GM23338 (cell line): ENCODE data around the gene STK31. TPM values are rescaled to one million over a fixed set of nuclear protein-coding genes. Genes with fewer than 3 reads are reported as not detected.

Experiments
- ATAC-seq: fragments of 200-7000 bp; cut with Tn5 transposase; 3 replicates; pipeline ENCODE4 v1.9.1; 2020
- DNase-seq: peaks from one replicate; pipeline ENCODE4 v3.0.0-alpha.2; 2015; ENCODE audit warnings: low spot score
- H2AFZ ChIP-seq: fragments of 200-600 bp; sonication (generic); 2 replicates; pipeline ENCODE4 v1.8.0; 2016; ENCODE audit warnings: antibody characterized with exemption, mild to moderate bottlenecking, moderate library complexity
- H3F3A ChIP-seq: fragments of 200-600 bp; sonication (generic); replicated peaks from 2 replicates; pipeline ENCODE4 v1.8.0; 2017; ENCODE audit warnings: antibody characterized with exemption, mixed run types, low read depth
- H3K27ac ChIP-seq: fragments of 200-600 bp; sonication (generic); 2 replicates; pipeline ENCODE4 v1.6.1; 2016; ENCODE audit warnings: low read depth
- H3K27me3 ChIP-seq: fragments of 200-600 bp; sonication (generic); 2 replicates; pipeline ENCODE4 v1.8.0; 2016; ENCODE audit warnings: mild to moderate bottlenecking, mixed run types, moderate library complexity; ENCODE audit not compliant: insufficient read depth
- H3K36me3 ChIP-seq: fragments of 200-600 bp; sonication (generic); 2 replicates; pipeline ENCODE4 v1.8.0; 2016; ENCODE audit warnings: mild to moderate bottlenecking; ENCODE audit not compliant: insufficient read depth
- H3K4me1 ChIP-seq: fragments of 200-600 bp; sonication (generic); 2 replicates; pipeline ENCODE4 v1.8.0; 2016; ENCODE audit warnings: mild to moderate bottlenecking, moderate library complexity; ENCODE audit not compliant: insufficient read depth
- H3K4me2 ChIP-seq: fragments of 200-600 bp; sonication (generic); 2 replicates; pipeline ENCODE4 v1.7.1; 2017; ENCODE audit warnings: mixed run types
- H3K4me3 ChIP-seq: fragments of 200-600 bp; sonication (generic); 2 replicates; pipeline ENCODE4 v1.6.1; 2016; ENCODE audit warnings: mixed run types
- H3K79me2 ChIP-seq: fragments of 200-600 bp; sonication (generic); replicated peaks from 2 replicates; pipeline ENCODE4 v1.8.0; 2017; ENCODE audit warnings: mild to moderate bottlenecking; ENCODE audit not compliant: insufficient read depth
- H3K9me2 ChIP-seq: fragments of 200-600 bp; sonication (generic); 2 replicates; pipeline ENCODE4 v1.8.0; 2017; ENCODE audit not compliant: insufficient read depth
- H4K20me1 ChIP-seq: fragments of 200-600 bp; sonication (generic); replicated peaks from 2 replicates; pipeline ENCODE4 v1.8.0; 2017; ENCODE audit warnings: mild to moderate bottlenecking; ENCODE audit not compliant: insufficient read depth
- H3K27ac Mint-ChIP-seq: 2 replicates; pipeline ENCODE4 v1.8.0; 2020; ENCODE audit warnings: inconsistent platforms, mild to moderate bottlenecking, moderate library complexity, mixed read lengths
- H3K27me3 Mint-ChIP-seq: 3 replicates; pipeline ENCODE4 v1.8.0; 2022; ENCODE audit warnings: low read depth, mild to moderate bottlenecking, moderate library complexity, mixed read lengths, inconsistent platforms; ENCODE audit not compliant: insufficient read depth, poor library complexity
- H3K36me3 Mint-ChIP-seq: 3 replicates; pipeline ENCODE4 v1.8.0; 2021; ENCODE audit warnings: low read depth, mild to moderate bottlenecking, inconsistent platforms, moderate library complexity, mixed read lengths
- H3K4me1 Mint-ChIP-seq: 3 replicates; pipeline ENCODE4 v1.8.0; 2020; ENCODE audit warnings: mild to moderate bottlenecking, inconsistent platforms, mixed read lengths
- H3K4me3 Mint-ChIP-seq: 3 replicates; pipeline ENCODE4 v1.8.0; 2021; ENCODE audit warnings: moderate library complexity, mild to moderate bottlenecking, inconsistent platforms, mixed read lengths
- H3K9me3 Mint-ChIP-seq: 3 replicates; pipeline ENCODE4 v1.8.0; 2020; ENCODE audit warnings: moderate library complexity, mild to moderate bottlenecking, inconsistent platforms, mixed read lengths
- CREB1 ChIP-seq: fragments of 250-450 bp; sonication (Bioruptor Pico); IDR thresholded peaks from 2 replicates; pipeline ENCODE4 v1.5.0; 2020; ENCODE audit warnings: low read depth, mild to moderate bottlenecking, moderate library complexity
- CTCF ChIP-seq, 2 experiments: fragments of 200-600 bp in 1 of 2; sonication (generic) in 1 of 2; conservative IDR thresholded peaks; 2 replicates each; pipeline versions ENCODE4 v1.5.1 to v1.6.1; 2016 to 2017; ENCODE audit warnings: antibody characterized with exemption in 2 of 2, low read depth in 2 of 2, mild to moderate bottlenecking in 2 of 2, moderate library complexity in 1 of 2
- ETS1 ChIP-seq: IDR thresholded peaks from 2 replicates; pipeline ENCODE4 v1.6.1; 2016; ENCODE audit warnings: antibody characterized with exemption
- EZH2 ChIP-seq: fragments of 200-600 bp; sonication (generic); IDR thresholded peaks from one replicate; pipeline ENCODE4 v1.8.0; 2017; ENCODE audit warnings: antibody characterized with exemption, mild to moderate bottlenecking, low read depth; ENCODE audit not compliant: unreplicated experiment
- EZH2phosphoT487 ChIP-seq: fragments of 200-600 bp; sonication (generic); IDR thresholded peaks from one replicate; pipeline ENCODE4 v1.8.1; 2018; ENCODE audit warnings: antibody characterized with exemption; ENCODE audit not compliant: unreplicated experiment
- NANOG ChIP-seq: IDR thresholded peaks from 2 replicates; pipeline ENCODE4 v1.6.1; 2016; ENCODE audit warnings: antibody characterized with exemption, borderline replicate concordance
- POLR2AphosphoS5 ChIP-seq: IDR thresholded peaks from 2 replicates; pipeline ENCODE4 v1.6.1; 2016; ENCODE audit warnings: antibody characterized with exemption, low read depth
- REST ChIP-seq: IDR thresholded peaks from one replicate; pipeline ENCODE4 v1.6.1; 2018; ENCODE audit warnings: antibody characterized with exemption; ENCODE audit not compliant: unreplicated experiment
- STAT1 ChIP-seq: IDR thresholded peaks from one replicate; pipeline ENCODE4 v1.6.1; 2016; ENCODE audit warnings: antibody characterized with exemption; ENCODE audit not compliant: unreplicated experiment
- ZNF114 ChIP-seq: fragments of 250-450 bp; sonication (Bioruptor Pico); IDR thresholded peaks from 2 replicates; pipeline ENCODE4 v1.5.0; 2020; ENCODE audit warnings: mild to moderate bottlenecking, moderate library complexity
- ZNF331 ChIP-seq: fragments of 250-450 bp; sonication (Bioruptor Pico); IDR thresholded peaks from 2 replicates; pipeline ENCODE4 v1.5.0; 2020; ENCODE audit warnings: low read depth, mild to moderate bottlenecking, moderate library complexity
- polyA plus RNA-seq: library from polyadenylated mRNA; unstranded; fragments of >200 nt; fragmentation: Nextera tagmentation; extraction: Ambion mirVana; gene quantifications from 2 replicates; pipeline ENCODE4 v1.2.1, GENCODE V29; 2016
- total RNA-seq: library from RNA; depleted of rRNA; stranded (reverse); fragments of >200 nt; shearing (Covaris generic); gene quantifications from 2 replicates; pipeline ENCODE4 v1.2.3, GENCODE V29; 2014

The STK31 gene
- total and polyA plus RNA-seq, 2 experiments from 2014 or later: 0.31 to 0.55 TPM

- no peak for TF ChIP-seq ETS1
Measured at GRCh38 chr7:23700046-23700445, 10.0 kb upstream of the STK31 start (continued).

- no peaks in the 10 kb centered on the region for H3K4me1 ChIP-seq
- no peak overlapping the region for H3K4me3 ChIP-seq
- H3K27ac ChIP-seq: no peak overlapping the region
- H3K36me3 ChIP-seq: peaks cover 12% of the 10 kb centered on the region; the same call in 1 of the 2 replicates
- H4K20me1 ChIP-seq: no peaks in the 10 kb centered on the region
- no peak overlapping the region for H3K4me2 ChIP-seq
- no peaks in the 10 kb centered on the region for H3F3A ChIP-seq
- ATAC-seq (no peak), DNase-seq (no peak)
- H3K4me1 Mint-ChIP-seq: no peaks in the 10 kb centered on the region; the same call in 2 of the 3 replicates
- H2AFZ ChIP-seq: no peak overlapping the region
- H3K9me3 Mint-ChIP-seq: peaks cover 22% of the 10 kb centered on the region
- peaks cover 3% of the 10 kb centered on the region for H3K27me3 Mint-ChIP-seq
- H3K9me2 ChIP-seq: no peaks in the 10 kb centered on the region
- H3K36me3 Mint-ChIP-seq: peaks cover 24% of the 10 kb centered on the region
- no peak overlapping the region for H3K27ac Mint-ChIP-seq
- H3K27me3 ChIP-seq: no peaks in the 10 kb centered on the region
- H3K79me2 ChIP-seq: no peaks in the 10 kb centered on the region
- H3K4me3 Mint-ChIP-seq: no peak overlapping the region
- TF ChIP-seq POLR2AphosphoS5 (no peak), EZH2 (no peak), ZNF114 (no peak), EZH2phosphoT487 (no peak), ETS1 (no peak), ZNF331 (CRISPR knock-in tag) (no peak), REST (no peak), CREB1 (CRISPR knock-in tag) (no peak), NANOG (no peak), STAT1 (no peak), CTCF (conservative IDR thresholded peaks at IDR 0.05; ENCODE audit: low read depth in 2 of 2) (no peak)
Measured at GRCh38 chr7:23709081-23709750, 803 bp upstream of the STK31 start.
